Measurements from ENCODE around the gene RBM15. TPM values are rescaled to one million over a fixed set of nuclear protein-coding genes. Genes with fewer than 3 reads are reported as not detected.

The RBM15 gene
- total and polyA plus RNA-seq, 2 donors (not counting 3 experiments of a cell fraction or from before 2014, with no cell fraction given) = 8.5 to 29.5 TPM

GRCh38 chr1:110309139-110309538 is 30.0 kb upstream of the RBM15 start:
- Histone ChIP-seq H4K20me1 (replicated peaks; ENCODE audit: control insufficient read depth, extremely low read depth, insufficient read depth, low read length) (no peaks in the 10 kb centered on the region), H3K27me3 (ENCODE audit: control insufficient read depth in 2 of 2, insufficient read depth in 2 of 2, low read length in 2 of 2) (peaks cover 3 to 4% of the 10 kb centered on the region in 2 experiments), H3K4me2 (ENCODE audit: insufficient read depth, low read length) (no peak overlapping the region), H3K36me3 (ENCODE audit: control insufficient read depth in 2 of 2, extremely low read depth in 1 of 2, insufficient read depth in 2 of 2, low read length in 2 of 2) (no peaks in the 10 kb centered on the region), H3K4me1 (ENCODE audit: control insufficient read depth, extremely low read depth, insufficient read depth, low read length) (no peaks in the 10 kb centered on the region), H2AFZ (ENCODE audit: low read depth, low read length) (no peak overlapping the region), H3K9me3 (replicated peaks; ENCODE audit: control insufficient read depth, insufficient read depth, low read length) (no peaks in the 10 kb centered on the region), H3K27ac (ENCODE audit: insufficient read depth, low read depth, low read length) (no peak overlapping the region), H3K9ac (replicated peaks; ENCODE audit: extremely low read depth, insufficient read depth, low read length) (no peak overlapping the region), H3K9me1 (replicated peaks; ENCODE audit: control insufficient read depth, extremely low read depth, insufficient read depth, low read length) (no peaks in the 10 kb centered on the region), H3K4me3 (replicated peaks in 1 of 3; ENCODE audit: insufficient read depth in 1 of 3, low read depth in 1 of 3, low read length in 3 of 3) (no peak overlapping the region), H3K79me2 (ENCODE audit: control insufficient read depth, insufficient read depth, low read length) (no peaks in the 10 kb centered on the region)
- no peak for TF ChIP-seq GATA2 (IDR thresholded peaks at IDR 0.05; ENCODE audit: insufficient read depth, insufficient read length, low read depth, low read length)
- no peak for TF ChIP-seq JUN (IDR thresholded peaks at IDR 0.05; ENCODE audit: borderline replicate concordance, insufficient read depth, insufficient read length, low read depth)
- TF ChIP-seq POLR2A (IDR thresholded peaks at IDR 0.05; ENCODE audit: low read depth, low read length) = no peak
- BruUV-seq (replicated peaks) = no TSS peak
- no peak for FAIRE-seq
- dilution Hi-C loops (cut with MboI; ENCODE audit: extremely low pct_ligation_motif_present, low sequenced_read_pairs) = no loop called here
- ChIA-PET CTCF (interaction anchor here (0.9 to 23.0 kb wide), 8 partner anchors 9 to 221 kb away, joined by 3 to 1577 read pairs (median 6); partner anchors contain the start of gene KCNC4), POLR2A (no interaction called here)
- intact Hi-C loops (cut with micrococcal nuclease) = no loop called here
- no peak for DNase-seq (ENCODE audit: low read depth, low spot score)

GRCh38 chr1:110309767-110310166 is 29.4 kb upstream of the RBM15 start:
- H4K20me1 ChIP-seq (replicated peaks; ENCODE audit: control insufficient read depth, extremely low read depth, insufficient read depth, low read length) = no peaks in the 10 kb centered on the region
- no peaks in the 10 kb centered on the region for H3K9me1 ChIP-seq (replicated peaks; ENCODE audit: control insufficient read depth, extremely low read depth, insufficient read depth, low read length)
- dilution Hi-C loops (cut with MboI; ENCODE audit: extremely low pct_ligation_motif_present, low sequenced_read_pairs) = no loop called here
- no peak overlapping the region for H3K4me2 ChIP-seq (ENCODE audit: insufficient read depth, low read length)
- POLR2A ChIA-PET = no interaction called here
- TF ChIP-seq, protein P1, sequence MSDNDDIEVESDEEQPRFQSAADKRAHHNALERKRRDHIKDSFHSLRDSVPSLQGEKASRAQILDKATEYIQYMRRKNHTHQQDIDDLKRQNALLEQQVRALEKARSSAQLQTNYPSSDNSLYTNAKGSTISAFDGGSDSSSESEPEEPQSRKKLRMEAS (IDR thresholded peaks at IDR 0.05; ENCODE audit: insufficient read depth, insufficient read length) = no peak
- no peak for TF ChIP-seq POLR2A (IDR thresholded peaks at IDR 0.05; ENCODE audit: low read depth, low read length)
- TF ChIP-seq EZH2 (IDR thresholded peaks at IDR 0.05; ENCODE audit: borderline replicate concordance, low read depth, low read length, severe bottlenecking) = no peak
- TF ChIP-seq MYC (IDR thresholded peaks at IDR 0.05; ENCODE audit: low read depth, low read length) = no peak
- TF ChIP-seq FOS (IDR thresholded peaks at IDR 0.05; ENCODE audit: borderline replicate concordance, insufficient read depth, low read length) = no peak
- TF ChIP-seq, protein P2, sequence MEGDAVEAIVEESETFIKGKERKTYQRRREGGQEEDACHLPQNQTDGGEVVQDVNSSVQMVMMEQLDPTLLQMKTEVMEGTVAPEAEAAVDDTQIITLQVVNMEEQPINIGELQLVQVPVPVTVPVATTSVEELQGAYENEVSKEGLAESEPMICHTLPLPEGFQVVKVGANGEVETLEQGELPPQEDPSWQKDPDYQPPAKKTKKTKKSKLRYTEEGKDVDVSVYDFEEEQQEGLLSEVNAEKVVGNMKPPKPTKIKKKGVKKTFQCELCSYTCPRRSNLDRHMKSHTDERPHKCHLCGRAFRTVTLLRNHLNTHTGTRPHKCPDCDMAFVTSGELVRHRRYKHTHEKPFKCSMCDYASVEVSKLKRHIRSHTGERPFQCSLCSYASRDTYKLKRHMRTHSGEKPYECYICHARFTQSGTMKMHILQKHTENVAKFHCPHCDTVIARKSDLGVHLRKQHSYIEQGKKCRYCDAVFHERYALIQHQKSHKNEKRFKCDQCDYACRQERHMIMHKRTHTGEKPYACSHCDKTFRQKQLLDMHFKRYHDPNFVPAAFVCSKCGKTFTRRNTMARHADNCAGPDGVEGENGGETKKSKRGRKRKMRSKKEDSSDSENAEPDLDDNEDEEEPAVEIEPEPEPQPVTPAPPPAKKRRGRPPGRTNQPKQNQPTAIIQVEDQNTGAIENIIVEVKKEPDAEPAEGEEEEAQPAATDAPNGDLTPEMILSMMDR (IDR thresholded peaks at IDR 0.05; ENCODE audit: extremely low read depth in 1 of 2, insufficient read depth in 1 of 2, low read depth in 1 of 2, low read length in 2 of 2) = no peak
- TF ChIP-seq GATA2 (IDR thresholded peaks at IDR 0.05; ENCODE audit: insufficient read depth, insufficient read length, low read depth, low read length) = no peak
- TF ChIP-seq JUN (IDR thresholded peaks at IDR 0.05; ENCODE audit: borderline replicate concordance, insufficient read depth, insufficient read length, low read depth) = no peak
- TF ChIP-seq POLR2AphosphoS5 (IDR thresholded peaks at IDR 0.05; ENCODE audit: insufficient read depth, low read depth, low read length) = no peak
- no peaks in the 10 kb centered on the region for H3K79me2 ChIP-seq (ENCODE audit: control insufficient read depth, insufficient read depth, low read length)
- FAIRE-seq (no peak), DNase-seq (ENCODE audit: low read depth, low spot score) (peak; percentile 13)
- no peaks in the 10 kb centered on the region for H3K36me3 ChIP-seq (ENCODE audit: control insufficient read depth in 2 of 2, extremely low read depth in 1 of 2, insufficient read depth in 2 of 2, low read length in 2 of 2)
- H3K27me3 ChIP-seq (ENCODE audit: control insufficient read depth in 2 of 2, insufficient read depth in 2 of 2, low read length in 2 of 2) = peaks cover 3 to 4% of the 10 kb centered on the region in 2 experiments
- intact Hi-C loops (cut with micrococcal nuclease) = no loop called here
- CTCF ChIA-PET = interaction anchor here (1.0 to 23.0 kb wide), 11 partner anchors 10 to 222 kb away, joined by 3 to 1577 read pairs (median 7); partner anchors contain the start of gene KCNC4
- H3K9me3 ChIP-seq (replicated peaks; ENCODE audit: control insufficient read depth, insufficient read depth, low read length) = no peaks in the 10 kb centered on the region
- no peak overlapping the region for H3K27ac ChIP-seq (ENCODE audit: insufficient read depth, low read depth, low read length)
- H3K4me3 ChIP-seq (replicated peaks in 1 of 3; ENCODE audit: insufficient read depth in 1 of 3, low read depth in 1 of 3, low read length in 3 of 3) = no peak overlapping the region
- H2AFZ ChIP-seq (ENCODE audit: low read depth, low read length) = no peak overlapping the region
- H3K4me1 ChIP-seq (ENCODE audit: control insufficient read depth, extremely low read depth, insufficient read depth, low read length) = no peaks in the 10 kb centered on the region
- no TSS peak for BruUV-seq (replicated peaks)
- no peak overlapping the region for H3K9ac ChIP-seq (replicated peaks; ENCODE audit: extremely low read depth, insufficient read depth, low read length)

All from endothelial cell of umbilical vein (primary cell).